HG03064 (cell line): ENCODE data around the gene KCNIP4.
"Not testable (repeated sequence)": the region's sequence is repeated elsewhere in the genome, so short reads cannot be mapped to it uniquely, and the experiment has no call there.

Experiments used
- ATAC-seq: cut with Tn5 transposase; IDR thresholded peaks from one replicate; pipeline ENCODE4 v1.9.1; 2021; ENCODE audit warnings: low read depth; ENCODE audit not compliant: unreplicated experiment

Gene KCNIP4

GRCh38 chr4:21948347-21949072 lies at the start of gene KCNIP4:
Gene KCNIP4 (minus strand): TSS chr4:21948772.
- ATAC-seq = no peak

DNA sequence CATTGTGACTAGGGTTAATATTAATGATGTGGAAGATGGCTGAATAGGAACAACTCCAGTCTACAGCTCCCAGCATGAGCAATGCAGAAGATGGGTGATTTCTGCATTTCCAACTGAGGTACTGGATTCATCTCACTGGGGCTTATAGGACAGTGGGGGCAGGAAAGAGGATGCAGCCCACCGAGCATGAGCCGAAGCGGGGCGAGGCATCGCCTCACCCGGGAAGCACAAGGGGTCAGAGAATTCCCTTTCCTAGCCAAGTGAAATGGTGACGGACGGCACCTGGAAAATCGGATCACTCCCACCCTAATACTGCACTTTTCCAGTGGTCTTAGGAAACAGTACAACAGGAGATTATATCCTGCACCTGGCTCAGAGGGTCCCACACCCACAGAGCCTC lies 48.0 kb upstream of the KCNIP4 start:
- ATAC-seq = not testable (repeated sequence)

- ATAC-seq = no peak
These were observed 43.8 kb upstream of the KCNIP4 start for GRCh38 chr4:21992330-21992729.

GRCh38 chr4:21991562-21991961 lies 43.0 kb upstream of the KCNIP4 start:
- no peak for ATAC-seq

GRCh38 chr4:21991050-21991449 lies 42.5 kb upstream of the KCNIP4 start:
- ATAC-seq = no peak

DNA sequence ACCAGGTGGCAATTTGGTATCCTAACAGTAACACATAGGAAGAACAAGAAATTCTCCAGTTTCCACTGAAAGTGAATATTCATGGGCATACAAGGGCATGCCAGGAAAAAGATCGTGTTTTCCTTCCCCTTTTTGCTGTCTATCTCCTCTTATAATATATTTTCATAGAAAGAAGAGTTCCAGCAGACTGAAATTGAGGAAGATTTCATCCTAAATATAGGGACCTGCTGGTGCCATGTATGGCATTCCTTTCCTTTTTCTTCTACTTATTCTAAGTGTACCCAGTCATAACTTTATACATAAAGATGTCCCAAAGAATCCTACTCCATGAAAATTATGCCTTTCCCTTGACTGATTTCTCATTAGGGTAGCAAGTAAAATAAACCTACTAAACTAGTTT lies 40.8 kb upstream of the KCNIP4 start:
- no peak for ATAC-seq

DNA sequence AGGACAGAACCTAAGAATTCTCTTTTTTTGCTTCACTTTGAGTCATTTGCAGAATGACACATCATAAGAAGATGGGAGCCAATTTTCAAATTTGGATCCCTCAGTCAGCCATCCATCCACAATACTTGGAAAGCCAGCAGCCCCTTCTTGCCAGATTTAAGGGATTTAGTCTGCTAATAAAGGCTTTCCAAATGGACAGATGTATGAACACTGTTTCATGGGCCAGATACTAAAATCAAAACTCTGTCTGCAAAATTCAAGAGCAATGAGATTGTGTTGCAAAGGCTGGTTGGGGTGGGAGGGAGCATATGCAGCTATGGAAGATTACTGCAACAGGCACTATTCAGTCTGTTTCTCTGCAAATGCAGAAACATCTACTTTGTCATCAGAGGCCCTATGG lies 37.7 kb upstream of the KCNIP4 start:
- no peak for ATAC-seq

- ATAC-seq = no peak
These were observed 33.5 kb upstream of the KCNIP4 start for GRCh38 chr4:21982087-21982486.

- ATAC-seq = no peak
These were observed 30.6 kb upstream of the KCNIP4 start for GRCh38 chr4:21979196-21979595.

DNA sequence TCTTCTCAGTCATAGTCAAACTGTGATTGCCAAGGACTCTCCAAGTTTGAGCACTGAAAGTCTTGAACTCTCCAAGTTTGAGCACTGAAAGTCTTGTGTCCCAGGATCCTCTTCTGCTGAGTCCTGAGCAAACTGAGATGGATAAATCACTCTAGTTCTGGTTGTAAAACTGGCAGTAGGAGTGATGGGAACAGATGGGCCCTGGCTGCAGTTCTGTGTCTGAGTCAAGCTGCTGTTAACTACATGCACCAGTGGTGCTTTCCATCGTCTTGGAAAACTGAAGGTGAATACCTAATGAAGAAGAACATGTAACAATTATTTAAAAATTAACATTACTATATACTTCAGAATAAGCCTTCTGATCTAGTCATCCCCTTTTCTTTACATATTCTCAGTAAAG lies 27.6 kb upstream of the KCNIP4 start:
- no peak for ATAC-seq

DNA sequence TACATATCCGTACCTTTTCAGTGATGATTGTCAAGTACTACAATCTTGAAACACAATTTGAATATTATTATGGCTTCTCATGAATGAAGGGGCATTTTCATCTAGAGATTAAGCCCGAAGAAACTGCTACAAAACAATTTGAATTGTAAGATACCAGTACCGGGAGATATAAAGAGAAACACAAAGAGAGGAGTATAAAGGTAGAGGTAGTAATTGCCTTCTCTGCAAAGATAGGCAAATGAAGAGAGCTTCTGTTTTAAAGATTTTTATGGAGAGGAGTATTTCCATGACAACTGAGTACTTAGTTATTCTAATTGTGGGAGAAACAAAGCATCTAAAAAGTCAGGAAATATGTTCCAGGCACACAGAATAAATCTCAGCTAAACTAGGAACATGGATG lies 25.3 kb upstream of the KCNIP4 start:
- no peak for ATAC-seq

DNA sequence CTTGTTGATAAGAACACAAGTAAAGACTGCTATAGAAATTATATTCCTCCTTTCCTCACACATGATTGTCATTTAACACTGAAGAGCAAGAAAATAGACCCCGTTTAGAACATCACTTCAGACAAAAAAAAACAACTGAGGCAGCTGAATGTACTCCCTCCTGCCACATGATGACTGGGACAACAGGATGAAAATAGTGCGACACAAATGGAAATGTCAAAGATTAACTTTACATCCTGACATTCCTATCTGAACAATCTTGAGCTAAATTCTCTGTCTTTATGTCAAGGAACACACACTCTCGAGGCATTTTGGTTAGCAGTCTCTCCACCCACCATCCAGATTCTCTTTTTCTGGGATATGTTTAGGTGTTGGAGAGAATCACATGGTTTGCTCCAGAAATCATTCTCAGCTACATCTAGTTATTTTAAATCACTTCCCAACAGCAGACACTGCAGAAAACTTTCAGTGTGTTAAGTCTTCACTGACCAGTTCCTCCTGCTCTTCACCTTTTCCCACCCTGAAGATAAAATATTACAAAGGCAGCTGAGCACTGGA lies 16.3 kb upstream of the KCNIP4 start:
- ATAC-seq = no peak

DNA sequence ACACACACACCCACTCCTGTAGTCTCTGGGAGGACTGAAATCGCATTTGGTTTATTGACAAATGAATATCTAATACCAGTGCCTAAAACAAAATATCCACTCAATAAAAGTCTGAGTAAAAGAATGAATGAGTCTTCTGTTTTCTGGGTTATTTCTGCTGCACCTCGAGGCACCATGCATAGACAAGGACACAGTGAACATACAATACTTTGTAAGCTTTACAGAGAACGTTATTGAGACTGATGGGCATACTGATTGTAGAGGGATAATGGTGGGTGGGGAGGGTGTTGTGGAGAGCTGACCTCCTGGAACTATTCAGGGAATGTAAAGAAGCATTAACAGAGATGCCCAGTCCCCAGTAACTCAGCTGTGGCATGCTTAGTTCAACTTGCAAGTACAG lies 14.1 kb upstream of the KCNIP4 start:
- no peak for ATAC-seq

- ATAC-seq = no peak
These were observed 12.2 kb upstream of the KCNIP4 start for GRCh38 chr4:21960793-21961192.

DNA sequence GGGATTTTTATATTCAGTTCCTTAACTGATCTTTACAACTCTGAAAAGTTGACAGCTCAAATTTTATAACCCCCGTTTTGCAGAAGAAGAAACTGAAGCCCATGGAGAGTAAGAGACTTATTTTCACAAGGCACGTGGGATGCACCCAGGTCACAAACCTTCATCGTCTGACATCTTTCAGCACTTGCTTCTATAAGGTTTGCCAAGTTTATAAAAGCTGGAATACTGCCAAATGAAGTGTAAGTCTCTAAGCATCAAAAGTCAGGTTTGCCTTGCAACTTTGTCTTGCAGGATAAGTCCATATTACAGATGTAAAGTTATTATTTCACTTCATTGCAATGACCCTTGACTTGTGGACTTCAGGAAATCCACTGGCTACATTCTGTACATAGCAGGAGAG lies 6.3 kb upstream of the KCNIP4 start:
- ATAC-seq = no peak

- ATAC-seq = no peak
These were observed 5.1 kb upstream of the KCNIP4 start for GRCh38 chr4:21953653-21954052.

- no peak for ATAC-seq
These were observed 4.0 kb upstream of the KCNIP4 start for GRCh38 chr4:21952549-21952948.

DNA sequence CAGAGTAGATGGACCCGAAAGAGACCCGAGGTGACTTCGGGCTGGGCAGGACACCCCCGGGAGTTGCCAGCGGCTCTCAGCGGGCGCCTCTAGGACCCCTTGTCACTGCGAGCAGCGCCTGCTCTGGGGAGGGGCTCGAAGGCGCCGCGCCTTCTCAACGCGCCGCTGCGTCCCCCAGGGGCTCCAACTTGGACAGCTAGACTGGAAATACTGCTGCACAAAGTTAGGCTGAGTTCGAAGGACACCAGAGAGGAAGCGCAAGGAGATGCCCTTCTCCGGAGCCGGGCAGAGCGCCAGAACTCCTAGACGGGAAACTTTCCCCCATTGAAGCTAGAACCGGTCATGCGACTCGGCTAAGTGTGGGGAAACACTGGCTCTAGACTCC lies 493 bp upstream of the KCNIP4 start:
- no peak for ATAC-seq

GRCh38 chr4:21947791-21948346 lies 703 bp downstream of the KCNIP4 start:
- no peak for ATAC-seq

GRCh38 chr4:21946858-21947257 lies 1.7 kb downstream of the KCNIP4 start:
- ATAC-seq = no peak

GRCh38 chr4:21921526-21922180 lies 26.9 kb downstream of the KCNIP4 start:
- ATAC-seq = no peak

DNA sequence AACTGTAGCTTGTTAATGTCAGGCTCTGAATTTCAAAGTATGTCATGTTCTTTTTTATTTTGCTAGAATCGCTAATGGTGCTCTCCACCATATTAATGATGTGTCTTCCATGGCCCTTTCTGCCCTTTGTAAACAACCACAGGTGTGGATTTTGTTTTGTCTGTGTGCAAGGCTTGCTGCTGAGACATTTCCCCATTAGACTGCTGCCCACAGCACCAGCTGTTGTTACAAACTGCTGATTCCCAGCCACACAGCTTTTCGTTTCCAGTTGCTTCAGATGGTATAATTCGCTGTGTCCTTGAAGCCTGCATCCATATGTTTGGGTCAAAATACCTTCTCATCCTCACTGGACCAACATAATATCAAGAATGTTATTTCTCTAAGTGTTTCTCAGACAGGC lies 32.8 kb downstream of the KCNIP4 start:
- ATAC-seq = no peak
